Fibroblast of peridontal ligament (primary cell): Measurements from ENCODE around the gene DPP8.
"Not testable (repeated sequence)": the region's sequence is repeated elsewhere in the genome, so short reads cannot be mapped to it uniquely, and the experiment has no call there.

Experiments
- DNase-seq: peaks from one replicate; pipeline ENCODE4 v3.0.0-alpha.2; 2010; ENCODE audit errors: extremely low read depth

The DPP8 gene

DNA sequence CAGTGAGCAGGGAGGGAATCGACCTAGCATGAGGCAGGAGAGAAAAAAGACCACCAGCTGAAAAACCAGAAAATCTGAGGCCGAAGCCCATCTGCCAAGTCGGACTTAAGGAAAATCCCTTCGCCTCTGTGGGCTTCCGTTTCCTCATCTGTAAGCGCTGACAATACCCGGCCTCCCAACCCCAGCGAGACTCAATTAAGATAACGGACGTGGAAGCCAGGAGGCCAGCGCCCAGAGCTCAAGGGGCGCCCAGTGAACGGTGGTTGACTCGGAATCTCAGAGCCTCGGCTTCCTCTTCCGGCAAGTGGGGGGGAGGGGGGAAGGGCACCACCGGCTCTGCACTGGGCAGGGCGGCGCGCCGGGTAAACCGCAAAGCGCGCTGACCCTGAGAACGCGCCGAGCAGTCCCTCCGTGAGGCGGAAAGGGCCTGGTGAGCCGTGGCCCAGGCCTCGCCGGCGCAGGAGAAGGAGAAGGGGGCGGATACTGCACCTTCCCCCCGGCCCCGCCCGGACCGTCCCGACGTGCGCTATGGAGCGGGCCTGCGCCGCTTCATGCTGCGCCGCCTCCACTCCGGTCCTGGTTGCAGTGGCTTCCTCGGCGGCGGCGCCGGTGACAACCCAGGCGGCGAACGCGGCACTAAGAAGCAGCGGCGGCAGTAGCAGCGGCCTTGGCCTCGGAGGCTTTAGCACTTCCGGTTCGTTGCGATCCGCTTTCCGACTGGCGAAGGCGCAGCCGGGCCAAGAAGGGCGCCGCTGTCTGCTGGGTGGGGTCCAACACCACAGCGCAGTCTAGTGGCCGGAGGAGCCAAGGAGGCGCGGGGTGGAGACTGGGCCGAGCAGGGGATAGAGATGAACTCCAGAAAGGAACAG lies at the start of gene DPP8:
Gene DPP8, minus strand, starts transcription at position 693 of the 869 bp plus-strand sequence. CDS start 5,136 bp downstream, outside the sequence.
- peak; percentile 90 for DNase-seq

- no peak for DNase-seq
Observed at GRCh38 chr15:65561934-65562333, 44.4 kb upstream of the DPP8 start.

DNA sequence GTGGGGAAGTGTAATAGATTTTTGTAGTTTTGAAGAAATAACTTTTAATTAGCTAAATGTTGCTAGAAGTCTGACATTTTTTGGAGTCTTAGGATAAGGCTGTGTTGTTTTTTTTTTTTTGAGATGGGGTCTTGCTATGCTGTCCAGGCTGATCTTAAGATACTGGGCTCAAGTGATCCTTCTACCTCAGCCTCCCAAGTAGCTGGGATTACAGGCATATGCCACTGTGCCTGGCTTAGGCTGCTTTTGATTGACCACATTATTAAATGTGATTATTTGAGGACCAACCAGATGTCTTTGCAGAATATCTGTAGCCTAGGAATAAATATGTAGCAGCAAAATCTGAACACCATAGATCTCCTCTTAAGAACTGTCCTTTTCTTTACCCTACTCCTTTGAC lies 42.5 kb upstream of the DPP8 start:
- DNase-seq = no peak

DNA sequence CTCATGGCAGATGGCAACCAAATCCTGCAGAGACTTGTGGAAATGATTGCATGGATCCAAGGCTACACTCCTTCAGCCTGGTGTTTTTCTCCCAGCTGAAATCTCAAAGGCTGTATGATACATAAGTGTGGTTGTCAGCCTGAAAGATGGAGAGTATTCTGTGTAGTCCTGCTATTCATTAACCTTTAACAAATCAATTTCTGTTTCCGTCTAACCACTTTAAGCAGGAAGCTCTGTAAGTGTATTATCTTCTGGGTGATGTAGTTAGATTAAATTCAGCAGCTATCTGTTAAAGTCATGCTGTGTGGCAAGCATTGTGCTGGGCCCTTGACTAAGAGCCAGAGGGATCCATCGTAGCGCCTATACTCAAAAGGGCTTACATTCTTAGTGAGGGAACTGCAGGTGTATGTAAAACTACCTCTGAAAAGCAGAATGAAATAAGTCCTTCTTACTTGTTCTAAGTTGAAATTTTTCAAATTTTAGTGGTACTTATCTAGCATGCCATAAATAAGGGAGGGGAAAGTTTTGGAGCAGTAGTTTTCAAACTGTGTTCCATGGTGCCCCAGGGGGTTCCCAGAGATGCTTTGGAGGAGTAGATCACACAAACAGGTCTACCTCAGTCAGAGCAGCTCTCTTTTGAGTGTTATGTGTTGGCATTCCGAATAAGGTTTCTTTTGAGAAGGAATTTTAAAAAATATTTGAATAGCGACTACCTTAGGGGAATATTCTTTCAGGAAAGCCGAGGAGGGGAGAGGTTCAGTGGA lies 41.7 kb upstream of the DPP8 start:
- DNase-seq = no peak

GRCh38 chr15:65558336-65558735 lies 40.8 kb upstream of the DPP8 start:
- DNase-seq = peak; percentile 66

DNA sequence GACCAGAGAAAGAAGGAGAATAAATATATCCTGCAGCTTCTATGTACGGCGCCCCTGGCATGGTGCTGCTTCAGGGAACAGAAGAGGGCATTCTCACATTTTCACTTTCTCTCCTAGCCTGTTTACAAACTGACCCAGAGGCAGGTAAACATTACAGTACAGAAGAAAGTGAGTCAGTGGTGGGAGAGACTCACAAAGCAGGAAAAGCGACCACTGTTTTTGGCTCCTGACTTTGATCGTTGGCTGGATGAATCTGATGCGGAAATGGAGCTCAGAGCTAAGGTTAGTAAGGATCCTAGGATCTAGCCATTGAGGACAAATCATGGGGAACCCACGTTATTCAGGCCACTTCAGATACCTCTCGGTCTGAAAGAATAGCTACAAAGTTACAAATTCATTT lies 39.1 kb upstream of the DPP8 start:
- no peak for DNase-seq

DNA sequence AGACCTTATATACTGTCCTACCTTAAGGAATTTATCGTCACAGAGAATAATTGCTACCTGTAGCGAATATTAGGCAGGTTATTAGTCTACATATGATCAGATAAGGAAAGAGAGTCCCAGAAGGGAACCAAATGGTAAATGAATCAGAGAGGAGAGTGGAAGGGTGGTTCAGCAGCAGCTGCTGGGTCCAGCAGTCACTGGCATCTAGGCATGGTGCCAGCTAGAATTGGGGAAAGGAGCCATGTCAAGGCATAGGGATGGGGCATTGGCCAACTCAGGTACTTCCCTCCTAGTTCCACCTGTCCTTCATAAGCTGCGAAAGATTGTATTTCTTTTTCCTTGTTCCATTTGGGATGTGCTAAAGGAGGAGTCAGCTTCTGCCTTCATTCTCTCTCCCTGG lies 36.2 kb upstream of the DPP8 start:
- no peak for DNase-seq

DNA sequence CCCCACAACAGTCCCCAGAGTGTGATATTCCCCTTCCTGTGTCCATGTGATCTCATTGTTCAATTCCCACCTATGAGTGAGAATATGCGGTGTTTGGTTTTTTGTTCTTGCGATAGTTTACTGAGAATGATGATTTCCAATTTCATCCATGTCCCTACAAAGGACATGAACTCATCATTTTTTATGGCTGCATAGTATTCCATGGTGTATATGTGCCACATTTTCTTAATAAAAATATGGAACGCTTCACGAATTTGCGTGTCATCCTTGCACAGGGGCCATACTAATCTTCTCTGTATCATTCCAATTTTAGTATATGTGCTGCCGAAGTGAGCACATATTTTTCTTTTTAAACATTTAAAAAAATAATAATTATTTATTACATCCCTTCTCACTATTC lies 35.4 kb upstream of the DPP8 start:
- not testable (repeated sequence) for DNase-seq

DNA sequence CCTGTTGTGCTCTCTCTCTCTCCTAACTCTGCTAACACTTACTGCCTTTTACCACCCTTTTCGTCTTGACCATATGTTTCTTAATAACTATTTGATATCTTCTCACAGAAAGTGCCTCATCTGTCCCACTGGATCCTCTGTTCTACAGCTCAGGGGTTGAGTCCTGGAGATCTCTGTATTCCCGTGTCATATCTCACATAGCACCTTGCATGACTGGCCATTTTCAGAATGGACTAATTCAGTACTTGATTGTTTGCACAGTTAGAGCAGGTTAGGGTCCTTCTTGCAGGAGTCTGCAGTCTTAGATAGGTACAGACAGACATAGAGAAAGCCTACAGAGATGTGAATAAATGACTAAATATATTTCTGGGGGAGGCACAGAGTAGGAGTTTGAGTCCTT lies 33.7 kb upstream of the DPP8 start:
- no peak for DNase-seq

- DNase-seq = peak; percentile 73
Observed at GRCh38 chr15:65550681-65551098, 33.2 kb upstream of the DPP8 start.

DNA sequence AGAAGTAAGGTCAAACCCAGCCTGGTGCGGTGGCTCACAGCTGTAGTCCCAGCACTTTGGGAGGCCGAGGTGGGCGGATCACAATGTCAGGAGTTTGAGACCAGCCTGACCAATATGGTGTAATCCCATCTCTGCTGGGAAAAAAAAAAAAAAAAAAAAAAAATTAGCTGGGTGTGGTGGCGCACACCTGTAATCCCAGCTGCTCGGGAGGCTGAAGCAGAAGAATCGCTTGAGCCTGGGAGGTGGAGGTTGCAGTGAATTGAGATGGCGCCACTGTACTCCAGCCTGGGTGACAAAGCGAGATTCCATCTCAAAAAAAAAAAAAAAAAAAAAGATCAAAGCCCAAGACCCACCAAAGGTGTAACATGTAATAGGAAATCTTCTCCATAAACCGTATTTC lies 31.8 kb upstream of the DPP8 start:
- DNase-seq = not testable (repeated sequence)

DNA sequence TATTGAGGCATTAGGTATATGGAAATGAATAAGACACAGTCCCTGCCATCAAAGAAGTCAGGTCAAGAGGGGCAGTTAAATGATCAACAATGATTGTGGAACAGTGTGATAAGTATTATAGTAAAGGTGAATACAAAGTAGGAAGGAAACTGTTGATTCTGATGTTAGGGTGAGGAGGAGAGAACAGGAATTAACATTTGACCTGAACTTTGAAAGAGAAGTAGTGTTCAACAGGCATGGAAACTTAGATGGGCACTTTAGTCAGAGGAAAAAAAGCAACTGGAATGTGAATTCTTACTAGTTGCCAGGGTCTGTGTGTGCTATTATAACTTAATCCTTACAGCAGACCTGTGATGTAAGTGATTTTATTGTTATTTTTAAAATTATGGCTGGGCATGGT lies 30.4 kb upstream of the DPP8 start:
- no peak for DNase-seq

DNA sequence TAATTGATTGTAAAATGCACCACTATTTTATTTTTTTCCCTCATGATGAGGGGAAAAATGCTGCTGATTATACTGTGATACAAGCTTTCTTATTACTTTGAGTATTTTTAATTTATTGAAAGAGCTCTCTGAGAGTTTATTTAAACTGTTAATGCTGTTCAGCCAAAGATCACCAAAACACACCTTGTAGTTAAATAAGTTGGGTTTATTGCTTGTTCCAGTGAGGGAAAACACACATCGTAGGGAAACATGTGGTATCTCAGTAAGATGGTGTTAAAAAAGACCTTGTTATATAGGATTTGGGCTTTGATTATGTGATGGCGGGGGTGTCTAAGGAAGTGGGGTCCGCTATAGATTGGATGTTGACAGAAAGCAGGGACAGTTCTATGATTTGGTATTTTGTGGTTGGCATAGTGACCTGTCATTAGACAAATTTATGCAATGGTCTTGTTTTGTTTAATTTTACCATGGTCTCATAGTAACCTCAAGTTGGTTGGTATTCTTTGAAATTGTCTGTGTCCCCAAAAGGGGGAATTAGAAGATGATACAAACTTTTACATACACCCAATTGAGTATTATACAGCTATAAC lies 23.8 kb upstream of the DPP8 start:
- DNase-seq = no peak

DNA sequence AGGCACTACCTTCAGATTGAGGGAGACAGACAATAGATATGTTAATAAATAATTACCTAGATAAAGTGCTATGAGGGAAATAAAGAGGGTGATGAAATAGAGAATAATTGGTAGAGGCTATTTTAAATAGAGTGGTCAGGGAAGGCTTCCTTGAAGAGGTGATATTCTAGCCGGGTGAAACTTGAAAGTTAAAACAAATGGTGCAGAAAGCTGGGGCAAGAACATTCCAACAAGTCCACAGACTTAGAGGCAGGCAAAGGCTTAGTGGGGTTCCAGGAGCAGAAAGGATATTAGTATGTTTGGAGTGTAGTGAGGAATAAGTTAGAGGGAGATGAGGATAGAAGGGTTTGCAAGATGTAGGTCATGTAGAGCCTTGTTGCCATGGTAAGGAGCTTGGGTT lies 22.8 kb upstream of the DPP8 start:
- no peak for DNase-seq

GRCh38 chr15:65535192-65535591 lies 17.7 kb upstream of the DPP8 start:
- no peak for DNase-seq

GRCh38 chr15:65533057-65533756 lies 15.7 kb upstream of the DPP8 start:
- peak; percentile 54 for DNase-seq

GRCh38 chr15:65532738-65533051 lies 15.2 kb upstream of the DPP8 start:
- peak; percentile 59 for DNase-seq

DNA sequence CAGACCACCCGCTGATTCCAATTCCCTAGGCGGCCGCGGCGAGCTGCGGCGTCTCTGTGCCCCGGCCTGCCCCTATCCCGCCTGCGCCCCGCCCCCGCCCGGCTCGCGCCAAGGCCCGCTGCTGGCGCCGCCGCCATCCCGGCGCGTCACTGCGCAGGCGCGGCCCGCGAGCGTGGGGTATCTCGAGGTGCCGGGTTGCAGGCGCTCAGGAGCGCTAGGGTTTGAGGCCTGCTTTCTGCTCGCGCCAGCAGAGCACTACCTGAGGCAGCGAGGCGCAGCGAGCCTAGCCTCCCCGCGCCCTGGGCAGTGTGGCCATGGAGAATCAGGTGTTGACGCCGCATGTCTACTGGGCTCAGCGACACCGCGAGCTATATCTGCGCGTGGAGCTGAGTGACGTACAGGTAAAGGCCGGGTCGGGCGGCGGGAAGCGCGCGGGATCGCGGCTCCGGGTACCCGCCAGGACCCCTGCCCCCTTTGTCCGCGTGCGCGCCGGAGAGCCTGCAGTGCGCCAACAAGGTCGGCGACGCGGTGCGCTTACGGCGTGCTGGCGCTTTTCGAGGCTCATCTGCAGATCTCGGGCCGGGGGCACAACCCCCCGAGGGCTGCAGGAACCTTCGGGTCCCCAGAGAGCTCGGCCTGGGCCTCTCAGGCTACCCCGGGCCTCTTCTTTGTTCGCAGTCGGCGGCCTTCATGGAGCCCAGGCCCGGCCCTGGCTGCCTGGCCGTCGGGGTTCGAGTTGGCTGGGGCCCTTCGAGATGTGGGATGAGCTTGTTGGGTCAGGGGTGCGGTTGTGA lies 13.0 kb upstream of the DPP8 start, which contains the start of gene HACD3:
Gene HACD3, plus strand, starts transcription at position 146 of the 794 bp plus-strand sequence. Its CDS starts 169 bp downstream, at position 315.
- DNase-seq = peak; percentile 56

DNA sequence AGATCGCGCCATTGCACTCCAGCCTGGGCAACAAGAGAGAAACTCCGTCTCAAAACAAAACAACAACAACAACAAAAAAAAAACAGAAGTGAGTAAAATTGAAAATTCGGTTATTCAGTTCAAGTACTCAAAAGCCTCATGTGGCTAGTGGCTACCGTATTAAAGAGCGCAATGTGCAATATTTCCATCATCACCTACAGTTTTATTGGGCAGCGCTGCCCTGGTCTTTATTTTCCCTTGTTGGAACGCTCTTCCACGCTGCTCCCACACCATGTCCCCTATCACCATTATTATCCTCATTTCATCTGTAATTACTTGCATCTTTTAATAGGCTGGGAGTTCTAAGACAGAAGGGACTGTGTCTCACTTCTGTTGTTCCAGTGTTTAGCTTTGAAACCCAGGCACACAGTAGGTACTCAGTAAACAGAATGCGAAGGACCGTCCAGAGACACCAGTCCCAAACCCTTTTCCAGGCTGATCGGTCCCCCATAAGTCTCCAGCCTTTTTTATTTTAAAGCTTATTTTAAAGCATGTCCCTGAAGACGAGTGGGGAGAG lies 12.4 kb upstream of the DPP8 start:
- no peak for DNase-seq

DNA sequence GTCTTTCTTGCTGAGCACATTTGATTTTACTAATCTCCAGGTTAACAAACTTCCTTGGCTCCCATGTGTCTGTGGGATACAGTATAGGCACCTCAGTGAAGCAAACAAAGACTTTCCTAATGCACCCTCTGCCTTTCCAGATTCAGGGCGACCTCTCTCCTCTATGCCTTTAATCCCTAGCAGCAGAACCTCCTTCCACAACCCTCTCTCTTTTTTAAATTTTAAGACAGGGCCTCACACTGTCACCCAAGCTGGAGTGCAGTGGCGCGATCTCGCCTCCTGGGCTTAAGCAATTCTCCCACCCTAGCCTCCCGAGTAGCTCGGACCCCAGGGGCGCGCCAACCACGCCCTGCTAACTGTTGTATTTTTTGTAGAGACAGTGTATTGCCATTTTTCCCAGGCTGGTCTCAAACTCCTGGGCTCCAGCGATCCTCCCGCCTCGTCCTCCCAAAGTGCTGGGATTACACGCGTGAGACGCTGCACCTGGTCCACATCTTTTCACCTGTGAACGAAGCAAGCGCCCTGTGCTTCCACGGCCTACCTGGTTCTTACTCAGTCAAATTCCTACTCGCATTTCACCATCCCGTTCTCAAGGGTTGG lies 11.1 kb upstream of the DPP8 start:
- no peak for DNase-seq
